NCI-H2107 treated with DMSO at 0.1 percent for 48 hours (cell line): ENCODE results near the gene DDAH1.
"Not testable (repeated sequence)": the region's sequence is repeated elsewhere in the genome, so short reads cannot be mapped to it uniquely, and the experiment has no call there.

Experiments
- DNase-seq: peaks from one replicate; lab custom pipeline; 2025; ENCODE audit not compliant: unreplicated experiment; lab: John Stamatoyannopoulos, UW

Gene DDAH1

DNA sequence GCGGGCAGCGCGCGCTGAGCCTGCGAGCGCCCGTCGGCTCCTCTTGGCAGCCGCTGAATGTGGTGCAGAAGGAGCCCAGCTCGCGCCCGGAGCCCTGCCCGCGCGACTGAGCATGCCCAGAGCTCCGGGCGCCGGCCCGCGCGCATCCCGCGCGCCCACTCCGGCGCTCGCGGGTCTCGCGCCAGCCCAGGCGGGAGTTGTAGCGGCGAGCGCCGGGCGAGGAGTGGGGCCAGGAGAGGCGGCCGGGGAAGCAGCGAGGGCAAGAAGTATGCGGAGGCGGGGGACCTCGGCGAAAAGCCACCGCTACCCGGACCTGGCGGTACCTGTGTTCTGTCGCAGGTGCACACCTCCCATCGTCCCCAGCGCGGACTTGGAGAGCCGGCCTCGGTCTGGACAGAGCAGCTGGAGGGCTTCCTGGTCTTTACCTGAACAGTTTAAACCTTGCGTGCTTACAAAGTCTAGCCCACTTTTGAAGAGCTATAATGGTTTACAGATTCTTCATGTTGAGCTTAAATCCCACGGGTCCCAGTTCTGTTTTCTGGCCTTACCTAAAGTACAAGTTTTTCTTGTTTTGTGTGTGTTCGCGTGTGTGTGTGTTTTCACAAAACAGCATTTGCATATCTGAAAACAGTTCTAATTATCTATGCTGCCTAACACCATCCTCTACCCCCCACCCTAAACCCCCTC lies at the start of gene DDAH1:
DDAH1 (minus strand) TSS at position 61 of the 687 bp plus-strand sequence. CDS start 114 bp downstream, outside the sequence.
- peak; percentile 63 for DNase-seq

DNA sequence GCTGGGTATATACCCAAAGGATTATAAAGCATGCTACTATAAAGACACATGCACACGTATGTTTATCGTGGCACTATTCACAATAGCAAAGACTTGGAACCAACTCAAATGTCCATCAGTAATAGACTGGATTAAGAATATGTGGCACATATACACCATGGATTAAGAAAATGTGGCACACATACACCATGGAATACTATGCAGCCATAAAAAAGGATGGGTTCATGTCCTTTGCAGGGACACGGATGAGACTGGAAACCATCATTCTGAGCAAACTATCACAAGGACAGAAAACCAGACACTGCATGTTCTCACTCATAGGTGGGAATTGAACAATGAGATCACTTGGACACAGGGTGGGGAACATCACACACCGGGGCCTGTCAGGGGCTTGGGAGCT lies 49.0 kb upstream of the DDAH1 start:
- not testable (repeated sequence) for DNase-seq

- no peak for DNase-seq
Observed at GRCh38 chr1:85504417-85504816, 39.5 kb upstream of the DDAH1 start.

DNA sequence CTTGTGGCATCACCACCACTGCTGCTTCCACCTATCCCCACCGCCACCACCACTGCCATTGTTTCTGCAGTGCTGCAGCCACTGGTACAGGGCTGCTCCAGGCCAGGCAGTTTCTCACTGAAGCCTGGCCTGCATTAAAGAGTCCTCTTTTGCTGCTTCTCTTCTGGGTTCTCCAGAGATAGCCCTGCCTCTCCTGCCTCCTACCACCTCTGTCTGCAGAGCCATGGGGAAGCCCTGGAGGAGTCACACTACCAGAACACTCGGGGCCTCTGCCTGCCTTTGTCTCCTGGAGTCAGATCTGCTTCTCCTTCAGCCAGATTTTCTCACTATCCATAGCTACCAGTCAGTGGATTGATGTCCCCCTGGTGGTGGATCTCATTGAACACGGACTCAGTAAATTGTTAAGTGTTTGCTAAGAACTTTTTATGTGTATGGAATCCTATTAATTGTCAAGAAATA lies 37.7 kb upstream of the DDAH1 start:
- DNase-seq = no peak

DNA sequence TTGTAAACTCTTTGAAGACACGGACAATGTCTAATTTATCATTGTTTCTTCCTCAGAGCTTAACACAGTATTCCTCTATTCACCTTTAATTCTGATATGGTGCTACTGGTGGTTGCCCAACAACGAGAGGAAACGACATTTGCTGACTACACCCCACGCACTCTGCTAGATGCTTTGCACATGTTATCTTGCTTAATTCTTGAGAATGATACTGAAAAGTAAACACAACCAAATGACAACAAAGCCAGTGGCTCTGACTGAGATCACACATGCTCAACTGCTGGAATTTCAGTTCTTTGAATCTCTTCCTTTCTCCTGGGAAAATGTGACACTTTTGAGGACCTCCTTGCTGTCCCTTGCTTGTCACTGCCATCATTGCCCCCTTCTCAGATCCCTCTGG lies 37.2 kb upstream of the DDAH1 start:
- DNase-seq = no peak

- no peak for DNase-seq
Observed at GRCh38 chr1:85501355-85501898, 36.5 kb upstream of the DDAH1 start.

- DNase-seq = no peak
Observed at GRCh38 chr1:85496941-85497582, 32.1 kb upstream of the DDAH1 start.

DNA sequence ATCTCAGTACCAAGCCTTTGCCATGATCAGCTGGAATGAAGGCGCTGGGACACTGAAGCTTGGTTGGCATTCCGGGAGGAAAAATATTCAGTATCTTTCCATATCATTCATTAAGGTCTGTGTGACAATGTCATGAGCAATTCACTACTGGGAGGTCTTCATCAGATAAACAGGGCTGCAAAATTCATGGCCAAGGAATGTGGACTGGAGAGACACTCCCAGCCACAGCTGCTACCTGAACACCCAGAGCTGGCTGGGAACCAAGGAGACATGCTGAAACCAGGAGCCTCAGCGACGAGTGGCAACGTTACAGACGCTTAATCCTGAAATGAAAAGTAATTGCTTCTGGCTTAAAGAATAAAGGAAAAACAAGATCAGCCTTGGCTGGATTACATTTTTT lies 30.6 kb upstream of the DDAH1 start:
- DNase-seq = no peak

DNA sequence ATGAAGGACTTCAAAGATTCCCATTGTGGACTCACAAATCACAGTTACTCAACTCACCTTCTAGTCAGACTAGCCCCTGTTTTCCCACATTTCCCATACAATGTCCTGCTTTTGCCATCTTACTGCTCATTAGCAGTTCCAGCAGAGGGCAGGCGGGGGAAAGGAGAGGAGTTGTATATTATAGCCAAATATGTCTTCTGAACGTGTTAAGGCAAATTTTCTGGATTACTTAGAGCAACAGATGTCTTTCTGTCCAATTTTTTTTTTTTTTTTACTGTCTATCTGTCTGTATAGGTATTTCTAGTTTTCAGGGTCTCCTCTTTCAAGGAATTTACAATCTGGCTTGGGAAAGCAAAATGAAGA lies 29.9 kb upstream of the DDAH1 start:
- no peak for DNase-seq

- DNase-seq = peak; percentile 25
Observed at GRCh38 chr1:85494074-85494903, 29.3 kb upstream of the DDAH1 start.

GRCh38 chr1:85490270-85490985 lies 25.5 kb upstream of the DDAH1 start:
- no peak for DNase-seq

- DNase-seq = no peak
Observed at GRCh38 chr1:85488126-85488525, 23.2 kb upstream of the DDAH1 start.

- DNase-seq = no peak
Observed at GRCh38 chr1:85485516-85485915, 20.6 kb upstream of the DDAH1 start.

DNA sequence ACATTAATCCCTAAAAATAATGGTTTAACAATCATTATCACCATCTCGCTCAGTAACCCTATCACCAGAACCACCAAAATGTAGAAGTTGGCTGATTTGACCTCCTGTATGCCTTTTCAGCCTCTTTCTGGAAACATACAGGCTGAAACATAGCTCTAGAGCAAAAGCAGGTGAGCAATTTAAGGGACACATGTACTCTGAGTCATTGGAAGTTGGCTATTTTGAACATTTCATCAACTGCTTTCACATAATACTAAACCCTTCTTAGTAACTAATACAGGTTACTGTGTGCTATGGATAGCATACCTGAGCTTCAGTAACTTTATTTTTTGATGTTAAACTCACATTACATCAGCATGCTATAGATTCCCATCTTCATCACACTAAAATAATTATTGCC lies 19.8 kb upstream of the DDAH1 start:
- DNase-seq = no peak

GRCh38 chr1:85484264-85484663 lies 19.3 kb upstream of the DDAH1 start:
- no peak for DNase-seq

DNA sequence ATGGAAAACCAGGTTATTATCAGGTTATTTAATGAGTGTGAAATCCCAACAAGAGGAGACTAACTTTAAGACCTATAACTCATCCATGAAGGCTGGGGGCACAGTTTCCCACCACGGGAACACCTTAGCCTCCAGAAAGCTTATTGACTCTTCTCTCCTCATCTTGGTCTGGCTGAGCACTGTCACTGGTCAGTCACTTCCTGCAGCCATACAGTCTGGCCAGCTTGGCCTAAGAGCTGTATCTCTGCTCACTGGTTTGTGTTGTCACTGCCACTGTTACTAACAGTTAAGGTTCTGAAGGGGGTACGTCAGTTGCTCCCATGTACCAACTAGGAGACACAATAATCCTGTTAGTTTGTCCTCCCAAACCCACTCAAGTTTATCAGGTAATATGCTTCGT lies 16.7 kb upstream of the DDAH1 start:
- no peak for DNase-seq

GRCh38 chr1:85480566-85480965 lies 15.6 kb upstream of the DDAH1 start:
- no peak for DNase-seq

GRCh38 chr1:85479491-85479890 lies 14.5 kb upstream of the DDAH1 start:
- DNase-seq = no peak

GRCh38 chr1:85478366-85478765 lies 13.4 kb upstream of the DDAH1 start:
- DNase-seq = no peak

DNA sequence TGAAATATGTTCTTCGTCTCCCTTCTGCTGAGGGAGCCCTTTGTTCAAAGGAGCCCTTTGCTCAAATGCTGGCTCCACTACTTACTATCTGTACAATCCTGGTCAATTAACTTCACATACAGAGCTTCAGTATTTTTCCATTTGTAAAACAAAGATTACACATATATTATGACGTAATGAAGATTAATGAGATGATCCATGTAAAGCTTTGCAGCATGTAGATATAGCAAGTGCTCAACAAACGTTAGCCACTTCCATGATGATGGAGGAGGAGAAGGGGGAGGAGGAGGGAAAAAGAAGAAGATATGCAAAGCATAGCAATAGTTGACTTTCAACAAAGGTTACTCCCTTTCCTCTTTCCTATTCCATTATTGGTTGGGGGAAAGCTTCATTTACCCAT lies 10.1 kb upstream of the DDAH1 start:
- no peak for DNase-seq

GRCh38 chr1:85473390-85473789 lies 8.4 kb upstream of the DDAH1 start:
- DNase-seq = no peak
